ENCODE measurements around the gene EHMT1.

Gene EHMT1

GRCh38 chr9:137748741-137749140 is 129.9 kb downstream of the EHMT1 start:
- DNase-seq (ENCODE audit: low read depth) = no peak
- H3K4me3 ChIP-seq (ENCODE audit: low read depth, low read length) = no peak overlapping the region

GRCh38 chr9:137749511-137749910 is 130.7 kb downstream of the EHMT1 start:
- DNase-seq (ENCODE audit: low read depth) = no peak

GRCh38 chr9:137750007-137750406 is 131.2 kb downstream of the EHMT1 start:
- H3K4me3 ChIP-seq (ENCODE audit: low read depth, low read length) = no peak overlapping the region
- no peak for DNase-seq (ENCODE audit: low read depth)

More at GRCh38 chr9:137749511-137749910, 130.7 kb downstream of the EHMT1 start:
- no peak overlapping the region for H3K4me3 ChIP-seq (ENCODE audit: low read depth, low read length)

GRCh38 chr9:137750566-137750965 is 131.8 kb downstream of the EHMT1 start:
- no peak overlapping the region for H3K4me3 ChIP-seq (ENCODE audit: low read depth, low read length)
- no peak for DNase-seq (ENCODE audit: low read depth)

GRCh38 chr9:137751616-137752015 is 132.8 kb downstream of the EHMT1 start:
- DNase-seq (ENCODE audit: low read depth) = no peak
- H3K4me3 ChIP-seq (ENCODE audit: low read depth, low read length) = no peak overlapping the region

- no peak overlapping the region for H3K4me3 ChIP-seq (ENCODE audit: low read depth, low read length)
- DNase-seq (ENCODE audit: low read depth) = no peak
Observed at GRCh38 chr9:137752426-137752825, 133.6 kb downstream of the EHMT1 start.

GRCh38 chr9:137753192-137753765 is 134.5 kb downstream of the EHMT1 start:
- no peak for DNase-seq (ENCODE audit: low read depth)
- no peak overlapping the region for H3K4me3 ChIP-seq (ENCODE audit: low read depth, low read length)

- no peak overlapping the region for H3K4me3 ChIP-seq (ENCODE audit: low read depth, low read length)
- DNase-seq (ENCODE audit: low read depth) = no peak
Observed at GRCh38 chr9:137755261-137755927, 136.6 kb downstream of the EHMT1 start.

- H3K4me3 ChIP-seq (ENCODE audit: low read depth, low read length) = no peak overlapping the region
- DNase-seq (ENCODE audit: low read depth) = no peak
Observed at GRCh38 chr9:137756045-137756744, 137.4 kb downstream of the EHMT1 start.

GRCh38 chr9:137757139-137757538 is 138.3 kb downstream of the EHMT1 start:
- H3K4me3 ChIP-seq (ENCODE audit: low read depth, low read length) = no peak overlapping the region
- DNase-seq (ENCODE audit: low read depth) = no peak

GRCh38 chr9:137757613-137758029 is 138.8 kb downstream of the EHMT1 start:
- peak; percentile 52 for DNase-seq (ENCODE audit: low read depth)
- no peak overlapping the region for H3K4me3 ChIP-seq (ENCODE audit: low read depth, low read length)

- DNase-seq (ENCODE audit: low read depth) = no peak
- no peak overlapping the region for H3K4me3 ChIP-seq (ENCODE audit: low read depth, low read length)
Observed at GRCh38 chr9:137758067-137758466, 139.3 kb downstream of the EHMT1 start.

GRCh38 chr9:137759117-137759516 is 140.3 kb downstream of the EHMT1 start:
- DNase-seq (ENCODE audit: low read depth) = no peak
- H3K4me3 ChIP-seq (ENCODE audit: low read depth, low read length) = no peak overlapping the region

- no peak for DNase-seq (ENCODE audit: low read depth)
Observed at GRCh38 chr9:137759649-137760321, 141.0 kb downstream of the EHMT1 start.

GRCh38 chr9:137760426-137760825 is 141.6 kb downstream of the EHMT1 start:
- no peak for DNase-seq (ENCODE audit: low read depth)
- no peak overlapping the region for H3K4me3 ChIP-seq (ENCODE audit: low read depth, low read length)

More at GRCh38 chr9:137759649-137760321, 141.0 kb downstream of the EHMT1 start:
- no peak overlapping the region for H3K4me3 ChIP-seq (ENCODE audit: low read depth, low read length)

- DNase-seq (ENCODE audit: low read depth) = no peak
- no peak overlapping the region for H3K4me3 ChIP-seq (ENCODE audit: low read depth, low read length)
Observed at GRCh38 chr9:137761032-137761431, 142.2 kb downstream of the EHMT1 start.

GRCh38 chr9:137761793-137762192 is 143.0 kb downstream of the EHMT1 start:
- no peak for DNase-seq (ENCODE audit: low read depth)
- H3K4me3 ChIP-seq (ENCODE audit: low read depth, low read length) = no peak overlapping the region

- DNase-seq (ENCODE audit: low read depth) = peak; percentile 49
- no peak overlapping the region for H3K4me3 ChIP-seq (ENCODE audit: low read depth, low read length)
Observed at GRCh38 chr9:137762414-137763061, 143.7 kb downstream of the EHMT1 start.

GRCh38 chr9:137763271-137763955 is 144.6 kb downstream of the EHMT1 start:
- no peak overlapping the region for H3K4me3 ChIP-seq (ENCODE audit: low read depth, low read length)
- DNase-seq (ENCODE audit: low read depth) = no peak

Data from skeletal muscle cell (primary cell).